PC-9 (cell line): ENCODE results near the gene EZR.

Experiments used
- CTCF ChIP-seq: fragments of 200-600 bp; sonication (generic); conservative IDR thresholded peaks from 2 replicates; pipeline ENCODE4 v1.6.1; 2017; ENCODE audit warnings: mixed run types, antibody characterized with exemption, mild to moderate bottlenecking, moderate library complexity
- EZH2 ChIP-seq: fragments of 200-600 bp; sonication (generic); IDR thresholded peaks from 2 replicates; pipeline ENCODE4 v1.8.0; 2017; ENCODE audit warnings: antibody characterized with exemption, low read depth

- TF ChIP-seq CTCF (no peak), EZH2 (no peak)
Measured at GRCh38 chr6:158757753-158758090, 61.4 kb downstream of the EZR start.
